NT2/D1 (cell line): ENCODE measurements around the gene NCS1.

ENCODE experiments used
- DNase-seq: peaks from one replicate; pipeline ENCODE4 v3.0.0-alpha.2; 2011; ENCODE audit warnings: low read depth, low spot score
- H3K27me3 ChIP-seq: 2 replicates; pipeline ENCODE4 v1.6.0; 2011; ENCODE audit warnings: mild to moderate bottlenecking; ENCODE audit not compliant: insufficient read length, insufficient read depth
- H3K36me3 ChIP-seq: 2 replicates; pipeline ENCODE4 v1.6.1; 2011; ENCODE audit warnings: mild to moderate bottlenecking, low read length, mixed read lengths; ENCODE audit not compliant: insufficient read depth, insufficient read length
- H3K4me1 ChIP-seq: 2 replicates; pipeline ENCODE4 v1.5.1; 2011; ENCODE audit not compliant: insufficient read depth, insufficient read length
- H3K4me3 ChIP-seq: 2 replicates; pipeline ENCODE4 v1.5.1; 2011; ENCODE audit warnings: low read depth; ENCODE audit not compliant: insufficient read length
- H3K9ac ChIP-seq: 2 replicates; pipeline ENCODE4 v1.6.0; 2011; ENCODE audit warnings: low read depth; ENCODE audit not compliant: insufficient read length
- H3K9me3 ChIP-seq: 2 replicates; pipeline ENCODE4 v1.5.1; 2011; ENCODE audit warnings: mild to moderate bottlenecking, low read length; ENCODE audit not compliant: insufficient read depth
- SUZ12 ChIP-seq: IDR thresholded peaks from 2 replicates; pipeline ENCODE4 v1.6.1; 2011; ENCODE audit not compliant: insufficient read length, insufficient read depth; ENCODE audit errors: extremely low read depth
- YY1 ChIP-seq: IDR thresholded peaks from 2 replicates; pipeline ENCODE4 v1.6.1; 2011; ENCODE audit not compliant: insufficient read length, insufficient read depth
- ZNF274 ChIP-seq: IDR thresholded peaks from 2 replicates; pipeline ENCODE4 v1.6.1; 2011; ENCODE audit warnings: mild to moderate bottlenecking, low read depth, low read length

Gene NCS1

DNA sequence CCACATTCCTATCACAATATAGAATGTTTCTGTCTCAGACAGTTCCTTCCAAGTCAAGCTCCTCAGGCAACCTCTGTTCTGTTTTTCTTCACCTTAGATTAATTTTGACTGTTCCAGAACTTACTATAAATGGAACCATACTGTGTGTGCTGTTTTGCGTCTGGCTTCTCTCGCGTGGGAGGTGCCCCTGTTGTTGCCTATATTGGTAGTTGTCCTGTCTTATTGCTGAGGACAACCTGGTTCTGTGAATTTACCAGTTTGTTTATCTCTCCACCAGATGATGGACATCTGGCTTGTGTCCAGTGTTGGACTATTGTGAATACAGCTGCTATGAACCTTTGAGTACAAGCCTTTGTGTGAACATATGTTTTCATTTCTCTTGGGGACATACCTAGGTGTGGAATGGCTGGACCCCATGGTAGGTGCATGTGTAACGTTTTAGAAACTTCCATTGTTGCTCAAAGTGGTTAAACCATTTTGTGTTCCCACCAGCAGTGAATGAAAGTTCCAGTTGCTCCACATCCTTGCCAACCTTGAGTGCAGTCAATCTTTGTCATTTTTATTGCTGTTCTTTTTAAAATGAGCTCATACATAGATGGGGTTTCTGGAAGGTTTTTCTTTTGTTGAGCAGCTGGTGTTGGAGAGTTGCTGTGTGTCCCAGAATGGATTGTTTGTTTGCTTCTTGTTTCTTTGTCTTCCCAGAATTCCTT is 111.5 kb downstream of the NCS1 start:
- H3K36me3 ChIP-seq = no peaks in the 10 kb centered on the region
- no peak overlapping the region for H3K4me3 ChIP-seq
- no peak for TF ChIP-seq SUZ12
- no peaks in the 10 kb centered on the region for H3K27me3 ChIP-seq
- no peak for DNase-seq
- no peaks in the 10 kb centered on the region for H3K9me3 ChIP-seq
- no peak overlapping the region for H3K9ac ChIP-seq
- H3K4me1 ChIP-seq = peaks cover 7% of the 10 kb centered on the region

DNA sequence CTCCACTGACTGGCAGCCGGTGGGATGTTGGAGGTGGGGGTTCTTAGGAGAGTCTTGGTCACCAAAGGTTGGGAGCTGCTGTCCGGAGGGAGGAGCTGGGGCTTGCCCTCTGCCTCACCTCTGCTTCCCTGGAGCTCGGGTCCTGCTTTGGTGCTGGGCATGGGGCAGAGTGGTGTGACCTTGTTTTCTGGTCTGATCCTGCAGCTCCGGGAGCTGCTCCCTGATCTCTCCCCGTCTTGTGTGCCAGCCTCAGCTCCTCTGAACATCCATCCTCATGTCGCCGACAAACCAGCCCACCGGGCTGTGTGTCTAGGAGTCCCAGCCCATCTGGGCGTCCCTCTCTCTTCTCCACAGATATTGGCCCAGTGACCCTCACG is 112.0 kb downstream of the NCS1 start:
- Histone ChIP-seq H3K9ac (no peak overlapping the region), H3K4me1 (peaks cover 7% of the 10 kb centered on the region), H3K27me3 (no peaks in the 10 kb centered on the region), H3K36me3 (no peaks in the 10 kb centered on the region), H3K9me3 (no peaks in the 10 kb centered on the region), H3K4me3 (no peak overlapping the region)
- TF ChIP-seq ZNF274 (no peak), YY1 (no peak), SUZ12 (no peak)
- no peak for DNase-seq

DNA sequence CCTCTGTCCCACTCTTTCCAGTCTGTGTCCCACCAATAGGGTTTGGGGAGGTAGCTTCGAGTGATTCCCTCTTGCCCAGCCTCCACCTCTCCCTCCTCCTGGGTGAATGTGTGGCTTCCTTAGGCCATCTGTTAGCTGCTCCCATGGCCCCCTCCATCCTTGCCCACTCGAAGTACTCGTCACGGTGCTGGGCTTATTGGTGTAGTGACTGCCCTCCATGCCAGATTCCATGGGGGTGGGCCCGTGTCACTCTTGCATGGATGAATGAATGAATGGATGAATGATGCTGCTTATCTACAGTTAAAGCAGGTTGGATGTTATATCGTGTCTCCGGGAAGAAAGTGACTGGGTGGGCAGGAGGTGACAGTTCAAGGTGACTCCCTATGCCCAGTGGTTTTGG is 112.5 kb downstream of the NCS1 start:
- H3K4me3 ChIP-seq = no peak overlapping the region
- H3K9me3 ChIP-seq = no peaks in the 10 kb centered on the region
- DNase-seq = no peak
- no peaks in the 10 kb centered on the region for H3K27me3 ChIP-seq
- H3K9ac ChIP-seq = no peak overlapping the region
- H3K36me3 ChIP-seq = no peaks in the 10 kb centered on the region
- peaks cover 8% of the 10 kb centered on the region for H3K4me1 ChIP-seq
- TF ChIP-seq YY1 (no peak), ZNF274 (no peak), SUZ12 (no peak)

DNA sequence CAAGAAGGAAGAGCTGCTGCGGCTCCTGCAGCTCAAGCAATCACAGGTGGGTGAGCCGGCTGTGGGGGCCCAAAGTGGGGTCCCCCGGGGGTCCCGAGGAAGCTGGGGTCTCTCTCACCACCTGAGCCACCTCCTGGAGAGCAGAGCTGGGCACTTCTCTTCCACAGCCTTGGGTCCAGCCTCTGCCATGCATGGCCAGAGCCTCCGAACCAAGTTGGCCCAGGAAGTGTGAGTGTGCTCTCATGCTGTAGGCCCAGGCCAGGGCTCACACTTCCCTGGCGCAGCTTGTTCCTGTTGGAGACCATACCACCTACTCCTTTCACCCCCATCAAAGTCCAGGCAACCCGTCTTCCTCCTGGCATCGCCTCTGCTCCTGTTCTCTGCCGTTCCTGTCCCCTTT is 113.1 kb downstream of the NCS1 start:
- no peak for TF ChIP-seq SUZ12
- no peak for TF ChIP-seq ZNF274
- TF ChIP-seq YY1 = no peak
- H3K9me3 ChIP-seq = no peaks in the 10 kb centered on the region
- H3K4me3 ChIP-seq = no peak overlapping the region
- H3K4me1 ChIP-seq = peaks cover 11% of the 10 kb centered on the region
- H3K27me3 ChIP-seq = no peaks in the 10 kb centered on the region
- no peak overlapping the region for H3K9ac ChIP-seq
- no peak for DNase-seq
- no peaks in the 10 kb centered on the region for H3K36me3 ChIP-seq

DNA sequence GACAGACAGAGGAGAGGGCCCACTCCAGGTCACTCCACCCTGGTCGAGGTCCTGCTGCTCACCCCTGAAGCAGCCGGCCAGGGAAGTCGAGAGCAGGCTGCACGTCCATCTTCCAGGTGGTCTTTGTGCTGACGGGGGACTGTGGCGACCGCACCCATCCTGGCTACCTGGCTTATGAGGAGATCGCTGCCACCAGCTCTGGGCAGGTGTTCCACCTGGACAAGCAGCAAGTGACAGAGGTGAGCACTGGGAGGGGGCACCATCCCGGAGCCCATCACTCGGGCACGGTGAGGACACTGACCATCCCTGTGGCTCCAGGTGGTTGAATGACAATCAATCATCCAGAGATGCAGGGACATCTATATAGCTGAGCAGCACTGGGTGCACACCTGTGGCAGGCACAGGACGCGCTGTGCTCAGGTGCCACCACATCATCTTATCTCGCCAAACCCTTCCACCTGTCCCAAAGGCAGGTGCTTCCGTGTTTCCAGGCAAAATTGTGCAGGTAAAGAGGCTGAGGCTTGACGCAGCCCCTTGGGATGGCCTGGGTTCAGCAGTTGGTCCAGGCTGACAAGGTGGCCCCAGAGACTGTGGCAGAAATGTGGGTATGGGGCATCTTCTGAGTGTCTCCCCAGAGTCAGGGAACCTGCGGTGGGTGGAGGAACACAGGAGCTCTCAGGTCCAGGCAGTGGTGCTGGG is 114.0 kb downstream of the NCS1 start:
- TF ChIP-seq ZNF274 = no peak
- TF ChIP-seq YY1 = no peak
- Histone ChIP-seq H3K4me3 (no peak overlapping the region), H3K36me3 (no peaks in the 10 kb centered on the region), H3K9ac (no peak overlapping the region), H3K4me1 (peaks cover 11% of the 10 kb centered on the region), H3K27me3 (no peaks in the 10 kb centered on the region), H3K9me3 (no peaks in the 10 kb centered on the region)
- DNase-seq = no peak
